ENCODE results near the gene PTGER4.

- peak in 1 of 4 donors; percentile 12 for TF ChIP-seq CTCF (IDR thresholded peaks at IDR 0.05)
- no peak for TF ChIP-seq POLR2A (IDR thresholded peaks at IDR 0.05)
Observed at GRCh38 chr5:40733879-40734563, 54.3 kb downstream of the PTGER4 start.
